Fibroblast of villous mesenchyme (primary cell): ENCODE data around the gene HOXA11. TPM values are rescaled to one million over a fixed set of nuclear protein-coding genes. Genes with fewer than 3 reads are reported as not detected.

Source experiments
- DNase-seq: peaks from one replicate; pipeline ENCODE4 v3.0.0-alpha.2; 2010; ENCODE audit warnings: low read depth
- H3K4me3 ChIP-seq: 2 replicates; pipeline ENCODE4 v1.5.1; 2011; ENCODE audit warnings: low read depth, mild to moderate bottlenecking, low read length
- total RNA-seq: library from RNA; depleted of rRNA; stranded (reverse); fragments of >200 nt; gene quantifications from 2 replicates; pipeline ENCODE4 v1.2.3, GENCODE V29; 2012
- TF ChIP-seq, protein P1 (sequence below): IDR thresholded peaks from 2 replicates; pipeline ENCODE4 v1.5.1; 2012; ENCODE audit warnings: low read depth, mild to moderate bottlenecking, low read length; ENCODE audit not compliant: insufficient read depth

HOXA11 gene
- total RNA-seq, 1 donor = 47.1 TPM

GRCh38 chr7:27171637-27172314 is 13.3 kb downstream of the HOXA11 start:
- TF ChIP-seq, protein P1, sequence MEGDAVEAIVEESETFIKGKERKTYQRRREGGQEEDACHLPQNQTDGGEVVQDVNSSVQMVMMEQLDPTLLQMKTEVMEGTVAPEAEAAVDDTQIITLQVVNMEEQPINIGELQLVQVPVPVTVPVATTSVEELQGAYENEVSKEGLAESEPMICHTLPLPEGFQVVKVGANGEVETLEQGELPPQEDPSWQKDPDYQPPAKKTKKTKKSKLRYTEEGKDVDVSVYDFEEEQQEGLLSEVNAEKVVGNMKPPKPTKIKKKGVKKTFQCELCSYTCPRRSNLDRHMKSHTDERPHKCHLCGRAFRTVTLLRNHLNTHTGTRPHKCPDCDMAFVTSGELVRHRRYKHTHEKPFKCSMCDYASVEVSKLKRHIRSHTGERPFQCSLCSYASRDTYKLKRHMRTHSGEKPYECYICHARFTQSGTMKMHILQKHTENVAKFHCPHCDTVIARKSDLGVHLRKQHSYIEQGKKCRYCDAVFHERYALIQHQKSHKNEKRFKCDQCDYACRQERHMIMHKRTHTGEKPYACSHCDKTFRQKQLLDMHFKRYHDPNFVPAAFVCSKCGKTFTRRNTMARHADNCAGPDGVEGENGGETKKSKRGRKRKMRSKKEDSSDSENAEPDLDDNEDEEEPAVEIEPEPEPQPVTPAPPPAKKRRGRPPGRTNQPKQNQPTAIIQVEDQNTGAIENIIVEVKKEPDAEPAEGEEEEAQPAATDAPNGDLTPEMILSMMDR = no peak
- DNase-seq = peak; percentile 75
- peak overlapping the region; percentile 67 for H3K4me3 ChIP-seq

GRCh38 chr7:27171325-27171636 is 13.8 kb downstream of the HOXA11 start:
- TF ChIP-seq, protein P1 = no peak
- DNase-seq = peak; percentile 69
- peak overlapping the region; percentile 67 for H3K4me3 ChIP-seq

- H3K4me3 ChIP-seq = peak overlapping the region; percentile 67
- TF ChIP-seq, protein P1 = no peak
- peak; percentile 48 for DNase-seq
Measured at GRCh38 chr7:27170426-27171324, 14.4 kb downstream of the HOXA11 start.

DNA sequence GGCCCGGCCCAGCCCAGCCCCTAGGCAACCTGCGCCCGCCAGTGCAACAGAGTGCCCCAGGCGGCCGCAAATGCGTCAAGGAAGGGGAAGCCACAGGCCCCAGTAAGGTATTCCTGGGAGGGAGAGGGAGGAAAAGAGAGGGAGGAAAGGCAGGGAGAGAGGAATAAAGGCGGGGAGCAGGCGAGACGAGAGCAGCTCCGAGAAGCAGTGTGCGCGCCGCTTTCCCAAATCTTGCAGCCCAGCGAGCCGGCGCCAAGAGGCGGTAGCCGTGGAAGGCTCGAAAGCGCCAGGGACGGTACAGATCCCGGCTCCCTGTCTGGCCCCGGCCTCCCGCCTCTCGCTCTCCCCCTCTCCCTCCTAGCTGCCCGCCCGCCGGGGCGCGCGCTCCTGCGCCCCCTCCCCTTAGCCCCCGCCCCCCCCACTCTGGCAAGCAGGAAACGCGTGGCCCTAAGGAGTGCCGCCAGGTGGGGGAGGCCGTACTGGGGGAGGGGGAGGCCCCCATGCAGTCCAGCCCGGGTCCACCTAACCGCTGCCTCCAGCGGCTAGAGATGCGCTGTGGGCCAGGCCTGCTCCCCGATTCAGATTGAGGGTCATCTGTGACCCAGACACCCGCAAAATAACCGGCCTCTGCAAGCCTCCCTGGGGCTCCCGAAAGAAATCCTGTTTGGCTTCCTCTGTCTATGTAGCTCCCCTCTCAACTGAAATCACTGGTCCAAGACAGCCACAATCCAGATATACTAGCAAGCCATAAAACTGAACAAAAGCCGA is 15.2 kb downstream of the HOXA11 start:
- TF ChIP-seq, protein P1 = no peak
- peak overlapping the region; percentile 67 for H3K4me3 ChIP-seq
- DNase-seq = peak; percentile 67

DNA sequence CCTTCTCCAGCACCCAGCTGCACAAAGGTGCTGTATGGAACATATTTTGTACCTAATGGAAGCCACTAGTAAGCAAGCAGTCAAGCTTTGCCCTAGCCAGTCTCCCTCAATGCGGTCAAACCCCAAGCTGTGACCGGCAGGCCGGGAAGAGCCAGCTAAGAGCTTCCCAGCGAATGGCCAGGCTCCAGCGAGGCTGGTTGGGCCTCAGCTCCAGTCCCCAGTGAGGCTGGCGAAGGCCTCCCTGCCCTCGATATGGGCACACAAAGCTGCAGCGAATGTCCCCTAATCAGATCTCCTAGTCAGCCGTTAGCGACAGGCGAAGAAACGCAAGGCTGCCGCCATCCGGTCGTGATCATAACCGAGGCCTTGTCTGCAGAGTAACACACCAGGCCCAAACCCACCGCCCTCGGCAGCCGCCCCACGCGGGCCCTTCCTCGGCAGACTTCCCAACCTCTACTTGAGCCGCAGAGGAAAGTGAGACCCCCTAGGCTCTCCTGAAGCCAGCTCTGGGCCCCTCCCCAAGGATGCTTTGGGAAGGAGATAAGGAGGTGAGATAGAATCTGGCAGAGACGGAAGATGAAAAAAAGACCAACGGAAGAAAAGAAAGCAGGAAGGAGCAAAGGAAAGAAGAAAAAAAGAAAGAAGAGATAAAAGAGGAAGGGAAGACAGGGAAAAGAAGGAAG is 16.6 kb downstream of the HOXA11 start:
- DNase-seq = peak; percentile 86
- H3K4me3 ChIP-seq = peak overlapping the region; percentile 67
- TF ChIP-seq, protein P1 = peak; percentile 22

DNA sequence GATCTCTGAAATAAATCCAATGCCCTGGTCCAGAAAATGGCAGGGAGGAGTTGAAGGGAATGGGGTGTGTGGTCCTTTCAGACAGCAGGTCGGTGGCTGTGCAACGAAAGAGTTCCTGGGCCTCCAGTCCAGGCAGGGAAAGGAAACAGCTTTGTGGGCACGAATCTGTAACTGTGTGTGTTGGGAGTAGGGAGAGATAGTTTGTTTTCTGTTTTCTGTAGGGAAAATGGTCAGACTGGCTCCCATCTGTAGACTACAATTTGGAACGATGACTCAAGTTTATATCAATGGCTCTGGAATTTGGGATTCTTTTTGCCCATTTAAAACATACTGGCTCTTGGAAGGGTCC is 17.1 kb downstream of the HOXA11 start:
- DNase-seq = peak; percentile 76
- TF ChIP-seq, protein P1 = no peak
- H3K4me3 ChIP-seq = peak overlapping the region; percentile 67
